Upper lobe of right lung (tissue), 1 donor: ENCODE measurements around the gene ZXDA. TPM values are rescaled to one million over a fixed set of nuclear protein-coding genes. Genes with fewer than 3 reads are reported as not detected.

Experiments used
- ATAC-seq: fragments of 200-7000 bp; cut with Tn5 transposase; one replicate; pipeline ENCODE4 v1.9.1; 2020; ENCODE audit warnings: mild to moderate bottlenecking, moderate library complexity
- DNase-seq: peaks from one replicate; pipeline ENCODE4 v3.0.0-alpha.2; 2020
- H3K27ac ChIP-seq: fragments of 200-600 bp; one replicate; pipeline ENCODE4 v1.8.0; 2022
- H3K27me3 ChIP-seq: fragments of 200-600 bp; one replicate; pipeline ENCODE4 v1.8.0; 2022; ENCODE audit warnings: mild to moderate bottlenecking
- H3K36me3 ChIP-seq: fragments of 200-600 bp; one replicate; pipeline ENCODE4 v1.8.0; 2022
- H3K4me1 ChIP-seq: fragments of 200-600 bp; one replicate; pipeline ENCODE4 v1.8.0; 2022
- H3K4me3 ChIP-seq: fragments of 200-600 bp; one replicate; pipeline ENCODE4 v1.8.0; 2022; ENCODE audit warnings: mild to moderate bottlenecking
- H3K9me3 ChIP-seq: fragments of 200-600 bp; one replicate; pipeline ENCODE4 v1.8.0; 2022
- intact Hi-C: fragments of 100-400 bp; cut with DNase I; formaldehyde crosslinking; loops from one replicate; pipeline ENCODE4 v1.11.0; 2022
- total RNA-seq: library from RNA; stranded (reverse); fragmentation: NEBNext Ultra II Directional; extraction: Animal tissue kit (Norgen Biotek cat#: 25700); gene quantifications from one replicate; pipeline ENCODE4 v1.2.1, GENCODE V29; 2021
- TF ChIP-seq, protein P1 (sequence below): fragments of 200-600 bp; IDR thresholded peaks from one replicate; pipeline ENCODE4 v1.8.0; 2022; ENCODE audit warnings: antibody characterized with exemption
- donor health status: DM: no; HTN: yes; CAD: no; lungs with severe emphysema.

The ZXDA gene
- total RNA-seq, 1 donor from 2014 or later, result 5.5 TPM

DNA sequence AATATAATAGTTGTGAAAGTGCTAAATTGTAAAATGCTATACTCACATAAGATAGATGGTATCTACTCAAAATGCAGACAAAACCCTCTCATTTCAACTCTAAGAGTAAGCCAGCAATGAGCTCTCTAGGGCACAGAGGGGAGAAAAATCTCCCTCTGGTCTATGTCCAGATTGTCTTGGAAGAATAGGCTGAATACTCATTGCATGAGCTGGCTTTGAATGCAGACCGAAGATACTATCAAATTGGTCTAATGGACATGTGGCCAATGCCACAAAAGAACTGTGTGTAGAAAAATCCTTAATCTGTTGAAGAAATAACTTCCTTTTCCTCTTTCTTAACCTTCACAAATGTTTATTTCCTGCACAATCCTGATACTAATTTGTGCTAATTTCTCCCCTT lies 3.5 kb downstream of the ZXDA start:
- DNase-seq (no peak), ATAC-seq (no peak)
- H3K9me3 ChIP-seq, result no peaks in the 10 kb centered on the region
- H3K4me3 ChIP-seq, result no peak overlapping the region
- TF ChIP-seq, protein P1, sequence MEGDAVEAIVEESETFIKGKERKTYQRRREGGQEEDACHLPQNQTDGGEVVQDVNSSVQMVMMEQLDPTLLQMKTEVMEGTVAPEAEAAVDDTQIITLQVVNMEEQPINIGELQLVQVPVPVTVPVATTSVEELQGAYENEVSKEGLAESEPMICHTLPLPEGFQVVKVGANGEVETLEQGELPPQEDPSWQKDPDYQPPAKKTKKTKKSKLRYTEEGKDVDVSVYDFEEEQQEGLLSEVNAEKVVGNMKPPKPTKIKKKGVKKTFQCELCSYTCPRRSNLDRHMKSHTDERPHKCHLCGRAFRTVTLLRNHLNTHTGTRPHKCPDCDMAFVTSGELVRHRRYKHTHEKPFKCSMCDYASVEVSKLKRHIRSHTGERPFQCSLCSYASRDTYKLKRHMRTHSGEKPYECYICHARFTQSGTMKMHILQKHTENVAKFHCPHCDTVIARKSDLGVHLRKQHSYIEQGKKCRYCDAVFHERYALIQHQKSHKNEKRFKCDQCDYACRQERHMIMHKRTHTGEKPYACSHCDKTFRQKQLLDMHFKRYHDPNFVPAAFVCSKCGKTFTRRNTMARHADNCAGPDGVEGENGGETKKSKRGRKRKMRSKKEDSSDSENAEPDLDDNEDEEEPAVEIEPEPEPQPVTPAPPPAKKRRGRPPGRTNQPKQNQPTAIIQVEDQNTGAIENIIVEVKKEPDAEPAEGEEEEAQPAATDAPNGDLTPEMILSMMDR, result no peak
- H3K27me3 ChIP-seq, result no peaks in the 10 kb centered on the region
- intact Hi-C loops, result no loop called here
- H3K27ac ChIP-seq, result no peak overlapping the region
- peaks cover 17% of the 10 kb centered on the region for H3K4me1 ChIP-seq
- H3K36me3 ChIP-seq, result no peaks in the 10 kb centered on the region

DNA sequence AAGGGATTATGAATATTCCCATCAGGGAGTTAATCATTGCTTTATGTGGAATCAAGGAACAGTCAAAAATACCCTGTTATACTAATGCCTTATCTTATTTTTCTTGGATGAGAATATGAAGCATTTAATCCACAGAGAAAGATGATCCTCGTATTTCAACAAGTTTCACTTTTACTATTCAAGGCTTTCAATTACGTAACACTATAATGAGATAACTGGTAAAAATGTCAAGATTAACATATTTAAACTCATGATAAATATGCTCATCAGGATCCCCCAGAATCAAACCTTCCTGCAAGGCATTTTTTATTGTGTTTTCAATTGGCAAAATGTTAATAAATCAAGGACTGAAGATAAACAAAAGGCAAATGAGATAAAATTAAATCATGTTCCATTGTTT lies 5.1 kb downstream of the ZXDA start:
- Histone ChIP-seq H3K9me3 (no peaks in the 10 kb centered on the region), H3K27me3 (no peaks in the 10 kb centered on the region), H3K4me1 (peaks cover 17% of the 10 kb centered on the region), H3K4me3 (peak overlapping the region; percentile 21), H3K36me3 (no peaks in the 10 kb centered on the region), H3K27ac (peak overlapping the region; percentile 6)
- DNase-seq (no peak), ATAC-seq (no peak)
- TF ChIP-seq, protein P1, result no peak
- intact Hi-C loops, result no loop called here

DNA sequence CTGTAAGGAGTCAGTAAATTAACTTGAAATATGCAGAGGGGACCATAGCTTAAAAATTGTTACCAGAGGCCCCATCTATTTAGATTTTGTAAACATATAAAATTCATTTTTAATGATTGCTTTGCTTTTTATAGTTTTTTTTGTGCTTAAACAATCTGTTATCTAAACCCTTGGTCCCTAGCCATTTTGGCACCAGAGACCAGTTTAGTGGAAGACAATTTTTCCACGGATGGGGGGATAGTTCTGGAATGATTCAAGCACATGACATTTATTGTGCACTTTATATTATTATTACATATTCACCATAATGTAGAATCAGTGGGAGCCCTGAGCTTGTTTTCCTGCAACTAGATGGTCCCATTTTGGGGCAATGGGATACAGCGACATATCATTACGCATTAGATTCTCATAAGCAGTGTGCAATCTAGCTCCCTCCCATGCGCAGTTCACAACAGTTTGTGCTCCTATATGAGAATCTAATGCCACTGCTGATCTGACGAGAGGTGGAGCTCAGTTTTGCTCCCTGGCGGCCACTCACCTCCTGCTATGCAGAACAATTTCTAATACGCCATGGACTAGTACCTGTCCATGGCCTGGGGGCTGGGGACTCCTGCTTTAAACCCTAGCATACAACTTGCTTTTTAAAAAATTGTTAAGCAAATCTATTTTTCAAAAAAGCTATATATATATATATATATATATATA lies 5.9 kb downstream of the ZXDA start:
- TF ChIP-seq, protein P1, result no peak
- no peaks in the 10 kb centered on the region for H3K9me3 ChIP-seq
- no peak for DNase-seq
- H3K36me3 ChIP-seq, result no peaks in the 10 kb centered on the region
- no peak for ATAC-seq
- peaks cover 17% of the 10 kb centered on the region for H3K4me1 ChIP-seq
- no peak overlapping the region for H3K27ac ChIP-seq
- intact Hi-C loops, result no loop called here
- no peak overlapping the region for H3K4me3 ChIP-seq
- no peaks in the 10 kb centered on the region for H3K27me3 ChIP-seq

DNA sequence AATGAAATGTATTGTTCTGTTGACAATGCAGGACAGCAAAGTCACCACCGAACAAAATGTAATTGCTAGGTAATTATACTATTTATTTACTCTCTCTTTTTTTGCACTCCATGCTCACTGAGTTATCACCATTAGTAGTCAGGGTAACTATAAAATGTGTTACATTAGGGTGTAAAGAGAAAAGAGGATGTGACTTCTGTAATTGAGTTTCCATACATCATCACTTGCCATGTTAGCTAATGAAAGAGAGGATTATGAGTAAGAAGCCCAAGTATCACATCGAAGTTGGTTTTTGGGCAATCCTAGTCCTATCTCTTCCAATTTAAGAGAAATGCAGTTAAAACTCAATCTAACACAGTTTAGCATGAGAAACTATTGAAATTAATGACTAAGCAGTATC lies 7.6 kb downstream of the ZXDA start:
- TF ChIP-seq, protein P1, result no peak
- no peaks in the 10 kb centered on the region for H3K9me3 ChIP-seq
- no peak overlapping the region for H3K27ac ChIP-seq
- H3K4me3 ChIP-seq, result no peak overlapping the region
- ATAC-seq, result no peak
- no peak for DNase-seq
- H3K36me3 ChIP-seq, result no peaks in the 10 kb centered on the region
- intact Hi-C loops, result no loop called here
- no peaks in the 10 kb centered on the region for H3K27me3 ChIP-seq
- peaks cover 17% of the 10 kb centered on the region for H3K4me1 ChIP-seq

DNA sequence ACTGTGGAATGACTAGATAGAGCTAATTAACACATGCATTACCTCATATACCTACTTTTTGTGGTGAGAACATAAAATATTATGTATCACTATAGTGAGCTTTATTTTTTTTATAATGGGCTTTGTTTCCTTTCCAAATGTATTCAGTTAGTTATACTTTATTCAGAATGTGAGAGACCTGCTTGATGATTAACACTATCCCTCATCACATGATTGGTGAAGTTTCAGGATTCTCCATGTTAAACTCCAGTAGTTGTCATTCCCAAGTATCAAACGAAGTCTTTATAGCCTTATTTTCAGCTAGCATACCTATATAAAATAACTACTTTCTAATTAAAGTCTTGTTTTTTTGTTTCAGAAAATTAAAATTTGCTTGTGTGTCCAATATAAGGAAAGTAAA lies 8.8 kb downstream of the ZXDA start:
- H3K4me3 ChIP-seq, result no peak overlapping the region
- ATAC-seq (no peak), DNase-seq (no peak)
- H3K27me3 ChIP-seq, result no peaks in the 10 kb centered on the region
- no peak overlapping the region for H3K27ac ChIP-seq
- intact Hi-C loops, result no loop called here
- H3K4me1 ChIP-seq, result peaks cover 7% of the 10 kb centered on the region
- no peaks in the 10 kb centered on the region for H3K9me3 ChIP-seq
- TF ChIP-seq, protein P1, result no peak
- no peaks in the 10 kb centered on the region for H3K36me3 ChIP-seq

DNA sequence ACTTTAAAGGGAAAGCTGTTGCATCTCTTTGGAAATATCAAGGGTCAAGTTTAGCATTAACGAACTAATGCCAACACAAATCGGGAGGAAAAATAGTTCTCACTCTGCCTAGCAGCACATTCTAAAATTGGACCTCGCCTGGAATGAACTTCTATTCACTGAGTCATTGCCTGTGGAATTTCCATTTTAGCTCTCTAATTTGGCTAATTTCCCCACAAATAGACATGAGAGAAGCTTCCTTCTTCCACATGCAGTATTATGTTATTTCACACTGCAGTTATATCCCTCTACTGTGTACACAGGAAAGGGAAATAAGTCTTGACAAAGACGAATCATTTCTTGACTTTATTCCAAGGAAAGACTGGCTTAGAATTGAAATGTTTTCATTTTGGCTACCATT lies 9.3 kb downstream of the ZXDA start:
- Histone ChIP-seq H3K36me3 (no peaks in the 10 kb centered on the region), H3K4me1 (peaks cover 3% of the 10 kb centered on the region), H3K9me3 (no peaks in the 10 kb centered on the region), H3K27ac (no peak overlapping the region), H3K4me3 (no peak overlapping the region), H3K27me3 (no peaks in the 10 kb centered on the region)
- TF ChIP-seq, protein P1, result no peak
- no peak for ATAC-seq
- DNase-seq, result no peak
- intact Hi-C loops, result no loop called here
